Ishikawa (cell line): ENCODE results near the gene ADA.

ENCODE experiments used
- CEBPB ChIP-seq: IDR thresholded peaks from 2 replicates; pipeline ENCODE4 v1.6.1; 2012
- CREB1 ChIP-seq: IDR thresholded peaks from 2 replicates; pipeline ENCODE4 v1.6.1; 2012; ENCODE audit warnings: low read depth
- EGR1 ChIP-seq: IDR thresholded peaks from 2 replicates; pipeline ENCODE4 v1.6.1; 2012
- EP300 ChIP-seq: IDR thresholded peaks from 2 replicates; pipeline ENCODE4 v1.6.1; 2012; ENCODE audit warnings: borderline replicate concordance
- FOXM1 ChIP-seq: IDR thresholded peaks from 2 replicates; pipeline ENCODE4 v1.6.1; 2012; ENCODE audit warnings: low read depth, borderline replicate concordance
- MAX ChIP-seq: IDR thresholded peaks from 2 replicates; pipeline ENCODE4 v1.6.1; 2012
- NFIC ChIP-seq: IDR thresholded peaks from 2 replicates; pipeline ENCODE4 v1.6.1; 2012
- RAD21 ChIP-seq: IDR thresholded peaks from 2 replicates; pipeline ENCODE4 v1.6.1; 2012; ENCODE audit warnings: low read depth
- REST ChIP-seq: IDR thresholded peaks from 2 replicates; pipeline ENCODE4 v1.6.1; 2012; ENCODE audit warnings: low read depth, mild to moderate bottlenecking
- TAF1 ChIP-seq: IDR thresholded peaks from 2 replicates; pipeline ENCODE4 v1.6.1; 2012; ENCODE audit warnings: low read depth, mild to moderate bottlenecking
- TCF12 ChIP-seq: IDR thresholded peaks from 2 replicates; pipeline ENCODE4 v1.6.1; 2012; ENCODE audit warnings: low read depth
- TEAD4 ChIP-seq: IDR thresholded peaks from 2 replicates; pipeline ENCODE4 v1.6.1; 2012
- USF1 ChIP-seq: IDR thresholded peaks from 2 replicates; pipeline ENCODE4 v1.6.1; 2012
- YY1 ChIP-seq: IDR thresholded peaks from 2 replicates; pipeline ENCODE4 v1.6.1; 2012; ENCODE audit warnings: low read depth
- ZBTB7A ChIP-seq: IDR thresholded peaks from 2 replicates; pipeline ENCODE4 v1.6.1; 2012; ENCODE audit warnings: low read depth

The ADA gene

GRCh38 chr20:44644230-44644617 lies 7.3 kb downstream of the ADA start:
- no peak for TF ChIP-seq CEBPB
- no peak for TF ChIP-seq REST
- no peak for TF ChIP-seq USF1
- no peak for TF ChIP-seq TCF12
- no peak for TF ChIP-seq TEAD4
- no peak for TF ChIP-seq EP300
- no peak for TF ChIP-seq NFIC
- TF ChIP-seq RAD21 = no peak
- TF ChIP-seq MAX = no peak
- no peak for TF ChIP-seq FOXM1
- TF ChIP-seq EGR1 = no peak
- TF ChIP-seq ZBTB7A = no peak

- TF ChIP-seq YY1 (no peak), FOXM1 (no peak), TEAD4 (no peak), EP300 (no peak), CEBPB (no peak), MAX (no peak), ZBTB7A (no peak), CREB1 (no peak), TCF12 (no peak)
These were observed 7.8 kb downstream of the ADA start for GRCh38 chr20:44643596-44644229.

- TF ChIP-seq USF1 (no peak), NFIC (no peak), FOXM1 (no peak)
These were observed 8.4 kb downstream of the ADA start for GRCh38 chr20:44643154-44643519.

GRCh38 chr20:44642203-44643153 lies 9.0 kb downstream of the ADA start:
- TF ChIP-seq MAX = peak; percentile 13
- TF ChIP-seq EP300 = no peak

GRCh38 chr20:44641325-44641724 lies 10.2 kb downstream of the ADA start:
- TF ChIP-seq TEAD4 = no peak
- no peak for TF ChIP-seq EGR1
- no peak for TF ChIP-seq YY1
- no peak for TF ChIP-seq MAX
- no peak for TF ChIP-seq NFIC
- TF ChIP-seq TCF12 = no peak
- TF ChIP-seq ZBTB7A = no peak
- TF ChIP-seq FOXM1 = no peak
- no peak for TF ChIP-seq CREB1

GRCh38 chr20:44640522-44640921 lies 11.0 kb downstream of the ADA start:
- TF ChIP-seq USF1 = no peak
- TF ChIP-seq TCF12 = no peak
- TF ChIP-seq EGR1 = no peak
- no peak for TF ChIP-seq ZBTB7A
- no peak for TF ChIP-seq TEAD4
- no peak for TF ChIP-seq NFIC
- TF ChIP-seq FOXM1 = no peak
- TF ChIP-seq TAF1 = no peak
- no peak for TF ChIP-seq CREB1
- no peak for TF ChIP-seq REST
- TF ChIP-seq YY1 = no peak
